Stimulated activated CD8-positive, alpha-beta memory T cell treated with anti-CD3 and anti-CD28 coated beads, Interleukin-2, amount 100 ng/mL, for 1 hour (primary cell): ENCODE data around the gene ADAM20.
"Not testable (repeated sequence)": the region's sequence is repeated elsewhere in the genome, so short reads cannot be mapped to it uniquely, and the experiment has no call there.

ENCODE experiments used
- DNase-seq, 2 donors: peaks; one replicate each; pipeline ENCODE4 v3.0.0-alpha.2; 2020; ENCODE audit warnings: low read depth in 2 of 2

Gene ADAM20

GRCh38 chr14:70534904-70535303 lies at the start of gene ADAM20:
Gene ADAM20 (minus strand): TSS chr14:70535004. CDS start chr14:70524757, 10,247 bp downstream.
- DNase-seq: no peak

DNA sequence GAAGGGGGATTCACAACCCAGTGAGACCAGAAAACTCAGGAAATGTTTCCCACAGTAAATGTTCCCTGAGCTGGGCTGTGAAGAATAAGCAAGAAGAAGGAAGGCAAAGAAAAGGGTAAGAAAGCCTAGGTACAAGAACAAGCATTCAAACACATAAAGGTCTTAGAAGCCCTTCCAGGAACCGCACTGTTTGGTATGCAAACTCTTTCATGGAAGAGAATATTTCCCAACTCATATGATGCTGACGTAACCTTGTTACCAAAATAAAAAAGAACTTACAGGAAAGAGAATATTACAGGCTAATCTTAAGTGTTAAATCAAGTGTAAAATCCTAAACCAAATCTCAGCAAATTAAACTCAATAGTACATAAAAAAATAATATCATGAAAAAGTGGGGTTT lies 42.1 kb upstream of the ADAM20 start:
- DNase-seq: no peak

- no peak for DNase-seq
These were observed 38.2 kb upstream of the ADAM20 start for GRCh38 chr14:70573050-70573449.

DNA sequence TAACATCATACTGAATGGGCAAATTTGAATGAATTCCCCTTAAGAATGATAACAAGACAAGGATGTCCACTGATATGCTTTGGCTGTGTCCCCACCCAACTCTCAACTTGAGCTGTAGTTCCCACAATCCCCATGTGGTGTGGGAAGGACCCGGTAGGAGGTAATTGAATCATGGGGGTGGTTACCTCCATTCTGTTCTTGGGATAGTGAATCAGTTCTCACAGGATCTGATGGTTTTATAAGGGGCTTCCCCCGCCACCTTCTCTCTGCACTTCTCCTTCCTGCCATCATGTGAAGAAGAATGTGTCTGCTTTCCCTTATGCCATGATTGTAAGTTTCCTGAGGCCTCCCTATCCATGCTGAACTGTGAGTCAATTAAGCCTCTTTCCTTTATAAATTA lies 36.3 kb upstream of the ADAM20 start:
- DNase-seq: no peak

DNA sequence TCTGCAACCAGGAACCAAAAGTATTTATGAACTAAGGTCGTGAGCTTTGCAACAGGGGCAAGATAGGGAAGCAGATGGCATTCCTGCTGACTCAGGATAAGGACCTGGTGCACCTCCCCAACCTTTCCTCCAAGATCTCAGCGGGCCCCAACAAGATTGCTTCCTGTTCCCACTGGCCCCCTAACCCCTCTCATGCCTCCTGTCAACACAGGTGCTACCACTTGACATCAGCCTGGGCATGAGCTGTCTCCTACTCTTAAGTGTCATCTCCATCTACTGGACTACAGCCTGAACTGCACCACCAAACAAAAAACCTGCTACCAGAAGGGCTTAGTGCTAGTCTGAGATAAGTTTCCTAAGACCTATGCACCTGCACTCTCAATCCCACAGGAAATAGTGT lies 33.0 kb upstream of the ADAM20 start:
- no peak for DNase-seq

DNA sequence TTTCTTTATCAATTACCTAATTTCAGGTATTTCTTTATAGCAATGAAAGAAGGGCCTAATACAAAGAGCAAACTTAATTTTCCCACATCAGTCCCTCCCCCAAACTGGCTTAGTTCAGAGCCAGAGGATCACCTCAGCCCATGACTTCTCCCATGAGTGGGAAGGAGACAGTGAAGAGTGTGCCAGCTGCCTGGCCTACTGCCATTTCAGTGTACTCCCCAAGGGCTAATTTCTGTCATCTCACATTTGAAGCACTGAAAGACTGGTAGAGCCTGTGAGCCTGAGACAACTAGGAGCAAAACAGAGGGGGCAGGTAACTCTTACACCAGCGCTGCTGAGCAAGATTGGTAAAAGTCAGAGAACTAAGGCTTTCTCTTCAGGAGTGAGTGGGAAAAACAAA lies 29.1 kb upstream of the ADAM20 start:
- DNase-seq: no peak

GRCh38 chr14:70563417-70563816 lies 28.6 kb upstream of the ADAM20 start:
- no peak for DNase-seq

DNA sequence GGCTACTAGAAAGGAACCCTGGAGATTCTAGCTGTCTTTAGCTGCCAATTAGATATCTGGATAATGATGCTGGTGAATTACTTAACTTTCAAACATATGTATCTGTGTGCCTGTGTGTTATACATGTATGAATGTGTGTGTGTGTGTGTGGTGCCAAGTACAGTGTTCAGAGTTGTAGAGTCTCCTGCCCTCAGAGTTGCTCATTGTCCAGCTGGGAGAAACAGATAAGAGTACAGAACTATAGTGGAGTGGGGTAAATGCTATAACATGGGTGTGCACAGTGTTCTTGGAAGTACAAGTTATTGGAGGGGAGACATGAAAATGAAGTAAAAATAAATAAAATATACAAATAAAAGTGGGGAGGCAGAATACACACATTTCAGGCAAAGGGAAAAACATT lies 23.6 kb upstream of the ADAM20 start:
- no peak for DNase-seq

- no peak for DNase-seq
These were observed 21.1 kb upstream of the ADAM20 start for GRCh38 chr14:70555890-70556289.

- DNase-seq: no peak
These were observed 3.3 kb upstream of the ADAM20 start for GRCh38 chr14:70538087-70538486.

GRCh38 chr14:70536830-70537229 lies 2.0 kb upstream of the ADAM20 start:
- no peak for DNase-seq

DNA sequence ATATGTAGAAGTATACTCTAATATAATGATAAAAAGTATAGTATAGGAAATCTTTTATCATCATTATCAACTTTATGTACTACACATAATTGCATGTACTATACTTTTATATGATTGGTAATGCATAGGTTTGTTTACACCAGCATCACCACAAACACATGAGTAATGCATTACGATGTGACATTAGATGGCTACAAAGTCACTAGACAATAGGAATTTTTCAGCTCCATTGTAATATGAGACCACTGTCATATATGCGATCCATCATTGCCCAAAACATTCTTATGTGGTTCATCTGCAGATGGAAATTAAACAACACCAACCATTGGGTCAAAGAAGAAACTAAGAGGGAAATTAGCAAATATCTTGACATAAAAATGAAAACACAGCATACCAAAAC lies 4.4 kb downstream of the ADAM20 start:
- no peak for DNase-seq

- no peak for DNase-seq
These were observed 7.2 kb downstream of the ADAM20 start for GRCh38 chr14:70527501-70528105.

DNA sequence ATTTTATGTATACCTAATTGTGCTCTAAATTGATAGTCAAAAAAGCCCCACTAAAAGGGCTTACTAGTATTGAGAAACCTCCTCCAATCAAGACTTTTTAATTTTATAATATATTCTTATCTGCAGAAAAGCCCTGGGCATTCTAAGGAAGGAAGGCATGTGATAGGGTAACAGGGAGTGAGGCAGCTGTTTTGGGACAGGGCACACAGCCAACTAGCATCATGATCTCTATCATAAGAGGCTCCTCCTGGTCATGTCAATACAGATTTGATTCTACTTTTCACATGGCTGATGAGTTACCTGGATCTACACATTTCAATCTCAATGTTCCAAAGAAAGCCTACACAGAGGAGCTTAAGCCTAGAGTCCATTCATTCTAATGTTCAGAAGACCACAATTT lies 9.1 kb downstream of the ADAM20 start:
- no peak for DNase-seq

- DNase-seq: no peak
These were observed 19.0 kb downstream of the ADAM20 start for GRCh38 chr14:70515811-70516210.

- DNase-seq: no peak
These were observed 20.4 kb downstream of the ADAM20 start for GRCh38 chr14:70514168-70515069.

- no peak for DNase-seq
These were observed 36.6 kb downstream of the ADAM20 start for GRCh38 chr14:70498191-70498590.

- DNase-seq: no peak
These were observed 45.1 kb downstream of the ADAM20 start for GRCh38 chr14:70489579-70490200.

DNA sequence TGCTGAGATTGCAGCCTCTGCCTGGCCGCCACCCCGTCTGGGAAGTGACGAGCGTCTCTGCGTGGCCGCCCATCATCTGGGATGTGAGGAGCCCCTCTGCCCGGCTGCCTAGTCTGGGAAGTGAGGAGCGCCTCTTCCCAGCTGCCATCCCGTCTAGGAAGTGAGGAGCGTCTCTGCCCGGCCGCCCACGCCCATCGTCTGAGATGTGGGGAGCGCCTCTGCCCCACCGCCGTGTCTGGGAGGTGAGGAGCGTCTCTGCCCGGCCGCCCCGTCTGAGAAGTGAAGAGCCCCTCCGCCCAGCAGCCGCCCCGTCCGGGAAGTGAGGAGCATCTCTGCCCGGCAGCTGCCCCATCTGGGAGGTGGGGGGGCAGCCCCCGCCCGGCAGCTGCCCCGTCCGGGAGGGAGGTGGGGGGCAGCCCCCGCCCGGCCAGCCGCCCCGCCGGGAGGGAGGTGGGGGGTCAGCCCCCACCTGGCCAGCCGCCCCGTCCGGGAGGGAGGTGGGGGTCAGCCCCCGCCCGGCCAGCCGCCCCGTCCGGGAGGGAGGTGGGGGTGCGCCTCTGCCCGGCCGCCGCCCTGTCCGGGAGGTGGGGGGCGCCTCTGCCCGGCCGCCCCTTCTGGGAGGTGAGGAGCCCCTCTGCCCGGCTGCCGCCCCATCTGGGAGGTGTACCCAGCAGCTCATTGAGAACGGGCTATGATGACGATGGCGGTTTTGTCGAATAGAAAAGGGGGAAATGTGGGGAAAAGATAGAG lies 57.3 kb downstream of the ADAM20 start:
- not testable (repeated sequence) for DNase-seq

DNA sequence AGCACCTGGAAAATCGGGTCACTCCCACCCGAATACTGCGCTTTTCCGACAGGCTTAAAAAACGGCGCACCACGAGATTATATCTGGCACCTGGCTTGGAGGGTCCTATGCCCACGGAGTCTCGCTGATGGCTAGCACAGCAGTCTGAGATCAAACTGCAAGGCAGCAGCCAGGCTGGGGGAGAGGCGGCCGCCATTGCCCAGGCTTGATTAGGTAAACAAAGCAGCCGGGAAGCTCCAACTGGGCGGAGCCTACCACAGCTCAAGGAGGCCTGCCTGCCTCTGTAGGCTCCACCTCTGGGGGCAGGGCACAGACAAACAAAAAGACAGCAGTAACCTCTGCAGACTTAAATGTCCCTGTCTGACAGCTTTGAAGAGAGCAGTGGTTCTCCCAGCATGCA lies 59.3 kb downstream of the ADAM20 start:
- DNase-seq: not testable (repeated sequence)

DNA sequence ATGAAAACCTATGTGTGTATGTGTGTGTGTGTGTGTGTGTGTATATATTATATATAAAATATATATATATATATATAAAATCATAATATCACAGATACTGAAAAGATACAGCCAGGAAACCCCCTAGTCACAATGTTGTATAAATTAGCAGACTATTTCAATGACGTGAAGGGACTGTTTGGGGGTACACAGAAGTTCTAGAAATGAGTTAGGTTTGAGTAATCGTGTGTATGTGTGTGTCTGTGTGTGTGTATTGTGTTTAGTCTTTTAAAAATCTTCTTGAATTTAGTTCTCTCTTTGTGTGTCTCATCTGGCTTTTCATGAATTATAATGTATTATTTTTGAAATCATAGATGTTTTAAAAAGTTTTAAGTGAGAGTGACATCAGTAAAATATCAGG lies 61.0 kb downstream of the ADAM20 start:
- no peak for DNase-seq
